HG03045 (cell line): ENCODE data around the gene GNAS-AS1.

Source experiments
- ATAC-seq: cut with Tn5 transposase; IDR thresholded peaks from one replicate; pipeline ENCODE4 v1.9.1; 2021; ENCODE audit warnings: mild to moderate bottlenecking, moderate library complexity; ENCODE audit not compliant: unreplicated experiment

GNAS-AS1 gene

GRCh38 chr20:58886546-58886945 lies 35.8 kb upstream of the GNAS-AS1 start:
- no peak for ATAC-seq

DNA sequence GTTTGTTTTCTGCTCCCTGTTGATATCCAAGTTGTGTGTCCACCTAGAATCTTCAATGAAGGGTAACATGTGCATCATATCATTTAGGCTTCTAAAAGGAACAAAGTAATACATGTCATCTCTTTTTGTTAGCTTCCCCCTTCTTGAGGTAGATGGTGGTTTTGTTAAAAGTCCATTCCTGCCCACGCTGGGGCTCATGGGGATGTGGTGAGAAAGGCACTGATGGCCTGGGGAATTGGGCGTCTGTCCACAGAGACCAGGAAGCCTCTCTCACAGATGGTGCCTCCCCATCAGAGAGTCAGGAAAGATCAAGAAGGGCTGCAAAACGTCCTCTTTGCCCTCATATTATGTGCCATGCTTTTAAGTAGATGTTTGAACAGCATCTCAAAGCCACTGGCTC lies 34.3 kb upstream of the GNAS-AS1 start:
- ATAC-seq, result no peak

DNA sequence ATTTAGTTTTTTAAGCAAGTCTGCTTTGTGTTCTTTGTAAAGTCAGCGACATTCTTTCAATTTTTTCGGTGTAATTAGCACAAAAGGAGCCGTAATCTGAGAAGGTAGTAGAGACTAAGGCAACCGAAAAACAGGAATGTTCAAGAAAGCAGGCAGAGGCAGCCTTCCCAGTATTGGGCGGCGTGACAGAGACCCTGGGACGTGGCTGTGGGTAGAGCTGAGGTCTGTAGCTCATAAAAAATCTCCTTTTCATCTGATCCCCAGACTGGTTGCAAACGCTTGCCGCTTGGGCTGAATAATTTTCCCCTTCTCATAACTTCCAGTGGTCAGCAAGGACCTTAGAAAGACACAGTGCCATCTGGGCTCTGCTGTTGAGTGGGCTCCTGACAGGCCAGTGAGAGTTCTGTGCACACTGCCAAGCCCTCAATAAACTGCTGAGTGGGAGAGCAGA lies 32.6 kb upstream of the GNAS-AS1 start:
- ATAC-seq, result no peak

- no peak for ATAC-seq
Observed at GRCh38 chr20:58882704-58883089, 32.0 kb upstream of the GNAS-AS1 start.

GRCh38 chr20:58880994-58881752 lies 30.5 kb upstream of the GNAS-AS1 start:
- no peak for ATAC-seq

GRCh38 chr20:58880441-58880840 lies 29.7 kb upstream of the GNAS-AS1 start:
- no peak for ATAC-seq

DNA sequence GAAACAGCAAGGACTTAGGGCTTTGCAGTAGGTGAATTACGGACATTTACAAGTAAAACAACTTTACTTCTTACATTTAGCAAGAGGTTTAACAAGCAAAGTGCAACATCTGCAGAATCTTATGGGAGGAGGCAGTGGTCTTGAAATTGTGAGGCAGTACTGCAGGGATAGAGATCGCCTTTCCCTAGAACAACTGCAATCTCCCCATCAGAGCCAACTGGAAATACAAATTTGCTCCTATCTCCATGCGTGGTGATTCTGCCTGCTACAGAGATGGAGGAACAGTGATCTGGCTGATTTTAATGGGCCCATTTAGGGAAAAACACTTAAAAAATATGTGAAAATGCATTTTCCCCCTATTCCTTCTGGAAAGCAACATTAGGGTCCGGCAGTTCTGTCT lies 27.7 kb upstream of the GNAS-AS1 start:
- ATAC-seq, result no peak

- ATAC-seq, result no peak
Observed at GRCh38 chr20:58877976-58878360, 27.3 kb upstream of the GNAS-AS1 start.

DNA sequence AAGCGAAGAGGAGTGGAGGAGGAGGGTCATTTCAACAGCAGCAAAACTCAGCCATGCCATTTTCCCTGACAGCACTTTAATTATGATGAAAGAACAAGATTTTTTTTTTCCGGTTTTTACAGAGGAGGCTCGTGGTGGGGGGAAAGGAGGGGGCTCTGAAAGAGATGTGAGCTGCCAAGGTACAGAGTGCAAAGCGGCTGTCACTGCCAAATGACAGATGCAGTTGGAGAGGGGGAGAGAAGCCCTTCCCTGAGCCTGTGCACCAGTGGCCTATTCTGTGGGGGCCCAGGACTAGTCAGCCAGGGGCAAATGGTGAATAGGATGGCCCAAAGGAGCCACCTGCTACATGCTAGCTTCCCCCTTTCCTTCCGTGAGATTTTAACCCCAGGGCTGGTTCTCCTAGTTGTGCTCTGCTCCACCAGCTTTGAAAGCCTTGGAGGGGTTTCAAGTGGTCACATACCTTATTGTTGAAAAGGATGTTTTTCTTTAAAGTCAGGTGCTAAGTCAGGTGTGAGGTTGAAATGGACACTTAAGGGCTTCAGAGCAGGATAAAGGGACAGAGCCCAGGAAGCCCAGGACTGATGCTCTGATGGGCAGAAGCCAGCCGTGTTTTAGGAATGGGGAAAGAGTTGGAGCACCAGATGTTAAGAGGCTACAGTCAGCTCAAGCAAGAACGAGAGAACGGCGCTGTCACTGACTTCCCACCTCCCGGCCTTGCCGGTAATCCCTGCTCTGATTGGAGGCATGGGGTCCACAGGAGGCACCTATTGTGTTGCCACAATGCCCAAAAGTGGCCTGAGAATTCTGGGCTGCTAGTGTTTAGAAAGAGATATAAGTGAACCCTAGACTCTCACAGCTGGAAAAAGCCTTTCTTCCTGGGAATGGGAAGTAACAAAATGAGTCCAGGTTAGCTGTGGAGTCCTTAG lies 26.6 kb upstream of the GNAS-AS1 start:
- no peak for ATAC-seq

DNA sequence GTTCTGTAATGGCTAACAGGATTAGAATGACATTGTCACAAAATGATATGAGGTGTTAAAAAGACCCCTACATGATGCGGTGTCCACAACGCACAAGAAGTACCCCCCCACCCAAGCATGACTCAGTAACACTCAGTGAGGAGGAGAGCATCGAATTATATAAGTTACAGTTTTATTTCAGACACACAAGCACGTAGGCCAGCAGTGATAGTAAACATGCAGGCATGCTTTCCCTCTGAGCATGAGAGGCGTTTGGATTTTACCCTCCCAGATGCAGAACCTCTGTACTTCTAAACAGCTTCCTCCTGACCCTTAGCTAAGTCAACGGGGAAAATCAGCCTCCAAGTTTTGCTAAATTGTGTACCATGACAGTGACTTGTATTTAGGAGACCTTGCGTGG lies 25.7 kb upstream of the GNAS-AS1 start:
- ATAC-seq, result no peak

- no peak for ATAC-seq
Observed at GRCh38 chr20:58875541-58876134, 24.9 kb upstream of the GNAS-AS1 start.

- ATAC-seq, result no peak
Observed at GRCh38 chr20:58875111-58875510, 24.4 kb upstream of the GNAS-AS1 start.

DNA sequence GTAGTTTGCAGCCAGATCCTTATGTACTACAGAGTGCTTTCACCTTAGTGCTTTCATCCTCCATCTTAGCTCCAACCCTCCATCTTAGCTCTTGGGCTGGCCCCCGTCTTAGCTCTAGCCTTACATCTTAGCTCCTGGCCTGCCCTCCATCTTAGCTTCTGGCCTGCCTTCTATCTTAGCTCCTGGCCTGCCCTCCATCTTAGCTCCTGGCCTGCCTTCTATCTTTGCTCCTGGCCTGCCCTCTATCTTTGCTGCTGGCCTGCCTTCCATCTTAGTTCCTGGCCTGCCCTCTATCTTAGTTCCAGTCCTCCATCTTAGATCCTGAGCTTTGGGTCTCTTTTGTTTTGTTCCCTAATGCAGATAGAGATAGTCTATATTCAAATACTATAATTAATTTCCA lies 23.8 kb upstream of the GNAS-AS1 start:
- no peak for ATAC-seq

DNA sequence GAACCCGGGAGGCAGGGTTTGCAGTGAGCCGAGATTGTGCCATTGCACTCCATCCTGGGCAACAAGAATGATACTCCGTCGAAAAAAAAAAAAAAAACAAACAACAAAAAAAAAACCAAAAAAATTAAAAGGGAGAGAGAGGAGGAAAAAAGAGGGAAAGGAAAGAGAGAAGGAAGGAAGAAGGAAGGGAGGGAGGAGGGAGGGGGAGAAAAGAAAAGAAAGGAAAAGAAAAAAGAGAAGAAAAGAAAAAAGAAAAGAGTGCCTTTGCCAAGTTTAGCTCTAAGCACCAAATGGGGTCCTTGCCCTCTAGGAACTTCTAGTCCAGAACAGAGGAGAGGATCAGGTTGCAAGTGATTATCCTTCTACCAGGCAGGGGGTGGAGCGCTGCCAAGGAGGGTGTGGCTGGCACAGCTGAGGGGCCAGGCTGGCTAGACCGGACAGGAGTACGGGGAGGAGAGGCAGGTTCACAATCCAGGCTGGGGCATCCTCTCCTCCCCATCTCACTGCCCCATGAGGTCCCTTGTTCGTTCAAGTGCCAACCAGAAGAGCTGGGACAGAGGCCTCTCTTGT lies 20.9 kb upstream of the GNAS-AS1 start:
- no peak for ATAC-seq

- no peak for ATAC-seq
Observed at GRCh38 chr20:58870293-58871014, 19.8 kb upstream of the GNAS-AS1 start.

DNA sequence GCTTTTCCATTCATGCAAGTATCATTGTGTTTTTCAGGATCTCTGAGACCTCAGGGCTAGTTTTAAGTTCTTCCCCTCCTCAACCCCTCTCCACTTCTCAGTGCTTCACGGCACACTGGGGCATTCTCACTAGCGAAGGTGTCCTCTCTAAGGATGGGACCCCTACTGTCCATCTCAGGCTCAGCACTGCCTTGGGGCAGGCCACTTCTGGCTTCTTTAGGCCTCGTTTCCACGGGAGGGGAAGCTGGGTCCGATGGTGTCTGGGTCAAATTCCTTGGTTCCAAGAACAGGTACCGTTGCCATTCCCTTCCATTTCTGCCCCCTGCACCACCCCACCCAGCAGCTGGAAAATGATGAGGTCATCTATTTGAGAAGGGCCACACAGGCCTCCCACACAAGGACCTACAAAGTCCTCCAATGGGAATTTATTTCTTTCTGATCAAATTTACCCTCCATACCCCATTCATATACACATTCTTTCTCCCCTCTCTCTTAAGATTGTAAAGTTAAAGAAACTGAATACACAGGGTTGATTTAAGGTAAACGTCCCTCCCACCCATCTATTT lies 19.0 kb upstream of the GNAS-AS1 start:
- no peak for ATAC-seq

GRCh38 chr20:58868795-58869194 lies 18.1 kb upstream of the GNAS-AS1 start:
- no peak for ATAC-seq

DNA sequence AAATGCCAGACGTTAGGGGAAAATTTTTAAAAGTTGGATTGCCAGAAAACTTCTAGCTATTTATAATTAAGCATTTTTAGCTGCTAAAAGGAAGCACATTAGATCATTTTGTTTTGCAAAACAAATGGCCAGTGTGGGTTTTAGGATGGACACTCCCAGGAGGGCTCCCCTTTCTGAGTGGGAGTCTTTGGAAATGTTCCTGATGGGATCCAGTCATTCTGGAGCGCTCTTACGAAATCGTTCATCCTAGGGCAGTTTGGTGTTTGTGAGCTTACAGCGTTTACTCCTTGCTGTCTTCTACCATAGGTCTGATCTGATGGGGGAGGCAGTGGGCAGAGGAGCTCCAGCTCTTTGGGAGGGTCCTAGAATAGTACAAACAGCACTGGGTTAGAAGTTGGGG lies 16.5 kb upstream of the GNAS-AS1 start:
- ATAC-seq, result no peak

DNA sequence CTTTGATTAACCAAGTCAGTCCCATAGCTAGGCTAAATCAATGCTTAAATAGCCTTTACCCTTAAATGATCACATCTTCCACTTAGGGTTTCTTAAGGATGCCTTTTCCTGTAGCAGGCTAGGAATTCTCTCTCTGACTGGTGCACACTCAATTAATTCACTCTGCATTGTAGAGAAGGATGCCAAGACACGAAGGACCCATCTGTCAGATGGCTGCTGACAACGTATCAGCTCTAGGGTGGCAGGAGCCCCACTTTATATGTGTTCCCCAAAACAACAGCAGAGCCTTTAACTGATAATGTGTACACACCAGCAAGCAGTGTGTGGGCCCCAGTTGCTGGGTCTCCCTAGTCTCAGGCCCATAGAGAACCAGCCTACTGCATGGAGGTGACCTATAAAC lies 15.1 kb upstream of the GNAS-AS1 start:
- no peak for ATAC-seq

GRCh38 chr20:58864346-58864745 lies 13.6 kb upstream of the GNAS-AS1 start:
- no peak for ATAC-seq
